ENCODE data around the gene UTP20.
A peak's percentile ranks its signal among the peaks of the same experiment; 100 is the strongest.

The UTP20 gene

GRCh38 chr12:101361455-101361854 is 81.5 kb downstream of the UTP20 start (continued):
- TF ChIP-seq PBX3 (CRISPR knock-in tag; IDR thresholded peaks at IDR 0.05) (no peak), ZXDB (tag by site-specific recombination; IDR thresholded peaks at IDR 0.05) (peak; percentile 58), ZNF155 (tag by site-specific recombination; IDR thresholded peaks at IDR 0.05) (no peak), ZNF510 (tag by site-specific recombination; IDR thresholded peaks at IDR 0.05; ENCODE audit: insufficient replicate concordance) (peak; percentile 64), ZNF169 (tag by site-specific recombination; IDR thresholded peaks at IDR 0.05) (no peak), ZNF426 (tag by site-specific recombination; IDR thresholded peaks at IDR 0.05) (peak; percentile 84), AEBP2 (tag by site-specific recombination; IDR thresholded peaks at IDR 0.05; ENCODE audit: borderline replicate concordance) (0 out of 2 replicates have a peak, but pooled peaks have one; percentile 47), ZNF777 (tag by site-specific recombination; IDR thresholded peaks at IDR 0.05; ENCODE audit: borderline replicate concordance) (no peak), ZNF394 (tag by site-specific recombination; IDR thresholded peaks at IDR 0.05; ENCODE audit: borderline replicate concordance) (peak; percentile 92), ZSCAN4 (tag by site-specific recombination; IDR thresholded peaks at IDR 0.05) (no peak), ZNF623 (tag by site-specific recombination; IDR thresholded peaks at IDR 0.05) (peak; percentile 54; the same call in 1 of the 2 replicates), ZNF140 (tag by site-specific recombination; IDR thresholded peaks at IDR 0.05) (peak; percentile 82; the same call in 1 of the 2 replicates), ZNF664 (tag by site-specific recombination; IDR thresholded peaks at IDR 0.05) (peak; percentile 48; the same call in 1 of the 2 replicates), GFI1B (tag by site-specific recombination; IDR thresholded peaks at IDR 0.05) (0 out of 2 replicates have a peak, but pooled peaks have one; percentile 21), PRDM2 (tag by site-specific recombination; IDR thresholded peaks at IDR 0.05; ENCODE audit: borderline replicate concordance) (no peak), HOXD13 (CRISPR knock-in tag; IDR thresholded peaks at IDR 0.05; ENCODE audit: borderline replicate concordance) (no peak), HOXC10 (CRISPR knock-in tag; IDR thresholded peaks at IDR 0.05) (no peak), ZBTB8A (tag by site-specific recombination; IDR thresholded peaks at IDR 0.05) (peak; percentile 62), MZF1 (tag by site-specific recombination; IDR thresholded peaks at IDR 0.05; ENCODE audit: borderline replicate concordance) (no peak), ZNF645 (tag by site-specific recombination; IDR thresholded peaks at IDR 0.05) (no peak), TRIM28 (IDR thresholded peaks at IDR 0.05; ENCODE audit: borderline replicate concordance, low read length) (no peak), ZNF202 (tag by site-specific recombination; IDR thresholded peaks at IDR 0.05; ENCODE audit: borderline replicate concordance) (0 out of 2 replicates have a peak, but pooled peaks have one; percentile 13), SP3 (tag by site-specific recombination; IDR thresholded peaks at IDR 0.05) (no peak), ZNF544 (tag by site-specific recombination; IDR thresholded peaks at IDR 0.05) (no peak), ZNF404 (tag by site-specific recombination; IDR thresholded peaks at IDR 0.05) (0 out of 2 replicates have a peak, but pooled peaks have one; percentile 15), ZBTB17 (tag by site-specific recombination; IDR thresholded peaks at IDR 0.05) (no peak)

All from HEK293 (cell line).